ENCODE measurements around the gene ACSL1. TPM values are rescaled to one million over a fixed set of nuclear protein-coding genes. Genes with fewer than 3 reads are reported as not detected.
"Not testable (repeated sequence)": the region's sequence is repeated elsewhere in the genome, so short reads cannot be mapped to it uniquely, and the experiment has no call there.

The ACSL1 gene
- polyA plus RNA-seq, 4 donors: 9.9 to 85.0 (median 32.3) TPM

DNA sequence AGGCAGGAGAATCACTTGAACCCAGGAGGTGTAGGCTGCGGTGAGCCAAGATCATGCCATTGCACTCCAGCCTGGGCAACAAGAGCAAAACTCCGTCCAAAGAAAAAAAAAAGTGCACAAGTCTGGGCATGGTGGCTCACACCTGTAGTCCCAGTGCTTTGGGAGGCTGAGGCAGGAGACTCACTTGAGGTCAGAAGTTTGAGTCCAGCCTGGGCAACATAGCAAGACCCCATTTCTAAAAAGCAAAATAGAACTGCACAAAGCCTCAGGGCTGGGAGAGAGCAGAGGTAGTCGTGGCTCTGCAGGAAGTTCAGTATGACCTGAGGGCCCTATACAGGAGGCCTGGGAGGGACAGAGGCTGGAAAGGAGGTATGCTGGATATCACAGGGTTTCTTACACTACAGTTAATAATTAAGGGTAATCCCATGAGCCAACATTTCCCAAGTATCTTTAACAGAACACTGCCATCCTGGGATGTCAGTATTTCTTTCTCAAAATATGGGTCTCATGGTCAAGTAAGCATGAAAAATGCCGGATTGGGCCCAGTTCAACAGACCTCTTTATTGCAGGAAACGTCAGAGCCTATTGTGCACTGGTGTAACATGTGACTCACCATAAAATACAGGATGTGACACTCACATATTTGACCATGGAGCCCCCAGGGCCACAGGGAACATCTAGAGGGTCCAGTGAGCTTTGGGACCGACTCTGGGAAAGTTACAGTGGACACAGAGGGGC is 37.8 kb downstream of the ACSL1 start:
- H3K27ac ChIP-seq (ENCODE audit: low read depth in 1 of 3, low read length in 2 of 3): no peak overlapping the region
- peaks cover 0 to 3% (median 0%) of the 10 kb centered on the region in 3 donors for H3K27me3 ChIP-seq (ENCODE audit: control insufficient read depth in 3 of 3, insufficient read depth in 3 of 3, low read length in 3 of 3)
- 85% methylated on average over 6 of the region's 6 CpGs for WGBS, 3 donors
- no peak overlapping the region for H3K4me3 ChIP-seq (ENCODE audit: low read depth in 1 of 3, low read length in 3 of 3)
- DNase-seq (no peak), FAIRE-seq (no peak)
- no peaks in the 10 kb centered on the region for H3K9me3 ChIP-seq (ENCODE audit: control insufficient read depth in 2 of 2, insufficient read depth in 1 of 2, low read depth in 1 of 2, low read length in 1 of 2)
- peaks cover 0 to 4% (median 3%) of the 10 kb centered on the region in 3 donors for H3K36me3 ChIP-seq (ENCODE audit: control insufficient read depth in 3 of 3, insufficient read depth in 2 of 3, low read depth in 1 of 3, low read length in 3 of 3)
- no peaks in the 10 kb centered on the region for H3K4me1 ChIP-seq (ENCODE audit: control insufficient read depth in 3 of 3, insufficient read depth in 2 of 3, low read depth in 1 of 3, low read length in 2 of 3)

DNA sequence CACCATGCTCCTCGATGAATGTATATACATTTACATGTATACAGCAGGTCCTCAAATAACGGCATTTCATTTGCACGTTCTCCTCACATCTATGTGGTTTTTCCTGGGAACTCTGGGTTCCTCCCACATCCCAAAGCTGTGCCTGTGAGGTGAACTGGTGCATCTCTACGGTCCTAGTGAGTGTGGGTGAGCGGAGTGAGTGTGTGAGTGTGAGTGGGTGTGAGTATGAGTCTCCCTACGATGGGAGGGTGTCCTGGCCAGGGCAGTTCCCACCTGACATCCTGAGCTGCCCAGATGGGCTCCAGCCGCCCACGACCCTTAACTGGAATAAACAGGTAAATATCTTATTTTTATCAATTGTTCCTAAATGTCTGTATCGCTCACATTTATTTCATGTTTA is 40.0 kb downstream of the ACSL1 start:
- Histone ChIP-seq H3K4me3 (ENCODE audit: low read depth in 1 of 3, low read length in 3 of 3) (no peak overlapping the region), H3K9me3 (ENCODE audit: control insufficient read depth in 2 of 2, insufficient read depth in 1 of 2, low read depth in 1 of 2, low read length in 1 of 2) (no peaks in the 10 kb centered on the region), H3K4me1 (ENCODE audit: control insufficient read depth in 3 of 3, insufficient read depth in 2 of 3, low read depth in 1 of 3, low read length in 2 of 3) (no peaks in the 10 kb centered on the region), H3K36me3 (ENCODE audit: control insufficient read depth in 3 of 3, insufficient read depth in 2 of 3, low read depth in 1 of 3, low read length in 3 of 3) (peaks cover 0 to 4% (median 3%) of the 10 kb centered on the region in 3 donors), H3K27me3 (ENCODE audit: control insufficient read depth in 3 of 3, insufficient read depth in 3 of 3, low read length in 3 of 3) (peaks cover 0 to 3% (median 0%) of the 10 kb centered on the region in 3 donors), H3K27ac (ENCODE audit: low read depth in 1 of 3, low read length in 2 of 3) (no peak overlapping the region)
- WGBS, 3 donors: 89 to 94% (median 93%) methylated on average over 9 of the region's 9 CpGs
- DNase-seq (no peak), FAIRE-seq (no peak)

DNA sequence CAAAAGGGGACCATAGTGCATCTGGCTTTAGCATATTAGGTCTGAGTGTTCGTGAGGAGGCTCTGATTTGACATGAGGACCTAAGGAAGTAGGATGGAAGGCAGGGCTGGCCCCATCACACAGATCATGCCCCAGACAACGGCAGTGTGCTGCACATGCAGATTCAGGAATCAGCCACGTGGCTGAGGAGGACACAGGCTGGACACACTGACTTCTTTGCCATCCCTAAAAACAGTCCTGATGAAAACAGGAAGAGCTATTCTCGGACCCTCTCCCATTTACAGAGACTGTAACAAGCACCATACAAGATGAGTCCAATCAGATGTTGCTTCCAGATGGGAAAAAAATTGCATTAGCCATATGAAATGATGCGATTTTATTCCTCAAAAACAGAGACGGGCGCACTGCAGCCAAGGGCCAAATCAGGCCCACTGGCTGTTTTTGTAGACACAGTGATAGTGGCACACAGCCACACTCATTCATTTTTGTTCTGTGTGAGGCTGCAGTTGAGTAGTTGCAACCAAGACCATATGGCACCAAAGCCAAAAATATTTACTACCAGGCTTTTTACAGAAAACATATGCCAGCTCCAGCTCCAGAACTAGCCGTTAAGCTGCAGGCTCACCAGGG is 41.0 kb downstream of the ACSL1 start:
- peaks cover 0 to 4% (median 3%) of the 10 kb centered on the region in 3 donors for H3K36me3 ChIP-seq (ENCODE audit: control insufficient read depth in 3 of 3, insufficient read depth in 2 of 3, low read depth in 1 of 3, low read length in 3 of 3)
- H3K4me3 ChIP-seq (ENCODE audit: low read depth in 1 of 3, low read length in 3 of 3): no peak overlapping the region
- H3K9me3 ChIP-seq (ENCODE audit: control insufficient read depth in 2 of 2, insufficient read depth in 1 of 2, low read depth in 1 of 2, low read length in 1 of 2): no peaks in the 10 kb centered on the region
- H3K4me1 ChIP-seq (ENCODE audit: control insufficient read depth in 3 of 3, insufficient read depth in 2 of 3, low read depth in 1 of 3, low read length in 2 of 3): no peaks in the 10 kb centered on the region
- WGBS, 3 donors: 76 to 93% (median 91%) methylated on average over 8 of the region's 8 CpGs
- peaks cover 0 to 3% (median 0%) of the 10 kb centered on the region in 3 donors for H3K27me3 ChIP-seq (ENCODE audit: control insufficient read depth in 3 of 3, insufficient read depth in 3 of 3, low read length in 3 of 3)
- no peak for DNase-seq
- no peak overlapping the region for H3K27ac ChIP-seq (ENCODE audit: low read depth in 1 of 3, low read length in 2 of 3)
- FAIRE-seq: no peak

DNA sequence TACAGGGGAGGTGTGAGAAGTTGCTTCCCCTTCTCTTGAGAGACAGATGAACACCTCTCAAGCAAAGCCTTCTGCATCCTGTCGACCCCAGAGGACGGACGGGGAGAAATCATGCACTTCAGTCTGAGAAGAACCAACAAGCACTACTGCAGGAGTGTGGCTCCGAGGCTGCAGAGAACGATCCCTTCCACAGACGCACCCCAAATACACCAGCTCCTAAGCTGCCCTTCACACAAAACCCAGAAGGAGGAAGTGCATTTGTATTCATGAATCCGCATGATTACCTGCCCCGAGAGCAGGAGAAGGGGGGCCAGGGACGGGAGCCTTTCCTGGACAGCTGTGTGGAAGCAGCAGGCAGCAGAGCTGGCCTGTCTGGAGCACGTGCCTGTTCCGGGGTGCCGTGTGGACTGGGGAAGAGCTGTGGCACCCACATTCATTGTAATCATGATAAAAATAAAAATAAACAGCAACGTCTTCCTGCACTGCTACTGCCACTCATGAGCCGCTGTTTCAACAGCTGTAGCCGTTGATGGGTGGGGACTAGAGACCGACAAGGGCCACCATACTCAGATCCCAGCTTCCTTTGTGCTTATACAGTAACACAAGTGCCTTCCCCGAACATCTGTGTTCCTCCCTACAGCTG is 42.9 kb downstream of the ACSL1 start:
- WGBS, 3 donors: 47 to 71% (median 63%) methylated on average over 17 of the region's 17 CpGs
- Histone ChIP-seq H3K27ac (ENCODE audit: low read depth in 1 of 3, low read length in 2 of 3) (no peak overlapping the region), H3K4me3 (ENCODE audit: low read depth in 1 of 3, low read length in 3 of 3) (no peak overlapping the region), H3K27me3 (ENCODE audit: control insufficient read depth in 3 of 3, insufficient read depth in 3 of 3, low read length in 3 of 3) (peaks cover 0 to 3% (median 0%) of the 10 kb centered on the region in 3 donors), H3K9me3 (ENCODE audit: control insufficient read depth in 2 of 2, insufficient read depth in 1 of 2, low read depth in 1 of 2, low read length in 1 of 2) (no peaks in the 10 kb centered on the region), H3K4me1 (ENCODE audit: control insufficient read depth in 3 of 3, insufficient read depth in 2 of 3, low read depth in 1 of 3, low read length in 2 of 3) (no peaks in the 10 kb centered on the region), H3K36me3 (ENCODE audit: control insufficient read depth in 3 of 3, insufficient read depth in 2 of 3, low read depth in 1 of 3, low read length in 3 of 3) (peaks cover 0 to 3% (median 2%) of the 10 kb centered on the region in 3 donors)
- DNase-seq (no peak), FAIRE-seq (no peak)

GRCh38 chr4:184779160-184779559 is 46.6 kb downstream of the ACSL1 start:
- not testable (repeated sequence) for H3K4me3 ChIP-seq (ENCODE audit: low read depth in 1 of 3, low read length in 3 of 3); H3K36me3 ChIP-seq (ENCODE audit: control insufficient read depth in 3 of 3, insufficient read depth in 2 of 3, low read depth in 1 of 3, low read length in 3 of 3); H3K27me3 ChIP-seq (ENCODE audit: control insufficient read depth in 3 of 3, insufficient read depth in 3 of 3, low read length in 3 of 3); FAIRE-seq; H3K9me3 ChIP-seq (ENCODE audit: control insufficient read depth in 2 of 2, insufficient read depth in 1 of 2, low read depth in 1 of 2, low read length in 1 of 2); H3K4me1 ChIP-seq (ENCODE audit: control insufficient read depth in 3 of 3, insufficient read depth in 2 of 3, low read depth in 1 of 3, low read length in 2 of 3); DNase-seq; H3K27ac ChIP-seq (ENCODE audit: low read depth in 1 of 3, low read length in 2 of 3)
- WGBS, 3 donors: 92 to 94% (median 93%) methylated on average over 4 of the region's 4 CpGs

- 81 to 83% (median 82%) methylated on average over 8 of the region's 8 CpGs for WGBS, 3 donors
- H3K4me1 ChIP-seq (ENCODE audit: control insufficient read depth in 3 of 3, insufficient read depth in 2 of 3, low read depth in 1 of 3, low read length in 2 of 3): no peaks in the 10 kb centered on the region
- FAIRE-seq: no peak
- no peak overlapping the region for H3K4me3 ChIP-seq (ENCODE audit: low read depth in 1 of 3, low read length in 3 of 3)
- H3K27me3 ChIP-seq (ENCODE audit: control insufficient read depth in 3 of 3, insufficient read depth in 3 of 3, low read length in 3 of 3): peaks cover 0 to 2% (median 0%) of the 10 kb centered on the region in 3 donors
- no peak overlapping the region for H3K27ac ChIP-seq (ENCODE audit: low read depth in 1 of 3, low read length in 2 of 3)
- H3K36me3 ChIP-seq (ENCODE audit: control insufficient read depth in 3 of 3, insufficient read depth in 2 of 3, low read depth in 1 of 3, low read length in 3 of 3): no peaks in the 10 kb centered on the region
- DNase-seq: no peak
- no peaks in the 10 kb centered on the region for H3K9me3 ChIP-seq (ENCODE audit: control insufficient read depth in 2 of 2, insufficient read depth in 1 of 2, low read depth in 1 of 2, low read length in 1 of 2)
Observed at GRCh38 chr4:184778325-184778724, 47.4 kb downstream of the ACSL1 start.

GRCh38 chr4:184776821-184777220 is 48.9 kb downstream of the ACSL1 start:
- peaks cover 0 to 2% (median 0%) of the 10 kb centered on the region in 3 donors for H3K27me3 ChIP-seq (ENCODE audit: control insufficient read depth in 3 of 3, insufficient read depth in 3 of 3, low read length in 3 of 3)
- no peaks in the 10 kb centered on the region for H3K4me1 ChIP-seq (ENCODE audit: control insufficient read depth in 3 of 3, insufficient read depth in 2 of 3, low read depth in 1 of 3, low read length in 2 of 3)
- DNase-seq (no peak), FAIRE-seq (no peak)
- H3K27ac ChIP-seq (ENCODE audit: low read depth in 1 of 3, low read length in 2 of 3): no peak overlapping the region
- H3K36me3 ChIP-seq (ENCODE audit: control insufficient read depth in 3 of 3, insufficient read depth in 2 of 3, low read depth in 1 of 3, low read length in 3 of 3): peaks cover 0 to 3% (median 0%) of the 10 kb centered on the region in 3 donors
- no peaks in the 10 kb centered on the region for H3K9me3 ChIP-seq (ENCODE audit: control insufficient read depth in 2 of 2, insufficient read depth in 1 of 2, low read depth in 1 of 2, low read length in 1 of 2)
- WGBS, 3 donors: 52 to 78% (median 75%) methylated on average over 5 of the region's 5 CpGs
- no peak overlapping the region for H3K4me3 ChIP-seq (ENCODE audit: low read depth in 1 of 3, low read length in 3 of 3)

GRCh38 chr4:184775854-184776555 is 49.8 kb downstream of the ACSL1 start:
- Histone ChIP-seq H3K4me1 (ENCODE audit: control insufficient read depth in 3 of 3, insufficient read depth in 2 of 3, low read depth in 1 of 3, low read length in 2 of 3) (no peaks in the 10 kb centered on the region), H3K36me3 (ENCODE audit: control insufficient read depth in 3 of 3, insufficient read depth in 2 of 3, low read depth in 1 of 3, low read length in 3 of 3) (peaks cover 0 to 3% (median 0%) of the 10 kb centered on the region in 3 donors), H3K9me3 (ENCODE audit: control insufficient read depth in 2 of 2, insufficient read depth in 1 of 2, low read depth in 1 of 2, low read length in 1 of 2) (no peaks in the 10 kb centered on the region), H3K27me3 (ENCODE audit: control insufficient read depth in 3 of 3, insufficient read depth in 3 of 3, low read length in 3 of 3) (peaks cover 0 to 2% (median 0%) of the 10 kb centered on the region in 3 donors), H3K4me3 (ENCODE audit: low read depth in 1 of 3, low read length in 3 of 3) (no peak overlapping the region), H3K27ac (ENCODE audit: low read depth in 1 of 3, low read length in 2 of 3) (no peak overlapping the region)
- FAIRE-seq: no peak
- WGBS, 3 donors: 87 to 96% (median 91%) methylated on average over 13 of the region's 13 CpGs
- DNase-seq: no peak

Measured in small intestine (tissue), 7 donors.